ENCODE results near the gene HSPB6.

DNA sequence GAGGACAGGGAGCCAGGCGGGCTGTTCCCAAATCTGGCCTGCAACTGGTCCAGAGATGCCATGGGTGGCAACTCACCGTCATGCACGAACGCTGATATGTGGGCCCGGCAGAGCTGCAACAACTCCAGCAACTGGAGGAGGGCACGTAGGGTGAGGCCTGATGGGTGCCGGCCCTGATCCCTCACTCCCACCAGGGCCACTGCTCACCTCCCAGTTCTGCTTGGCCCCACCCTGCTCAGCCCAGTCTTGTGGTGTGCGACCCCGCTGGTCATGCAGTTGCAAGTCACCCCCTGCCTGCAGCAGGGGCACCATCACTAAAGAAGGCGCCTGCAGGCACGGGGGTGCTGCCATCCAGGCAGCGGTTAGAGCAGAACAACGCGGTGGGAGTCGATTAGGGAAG is 35.5 kb upstream of the HSPB6 start:
- TF ChIP-seq EZH2 (IDR thresholded peaks at IDR 0.05; ENCODE audit: insufficient read depth, poor library complexity, severe bottlenecking) (no peak), EZH2phosphoT487 (IDR thresholded peaks at IDR 0.05; ENCODE audit: insufficient read depth, low read depth) (no peak)

Data from GM23248 (cell line).